ENCODE measurements around the gene FLT3LG. TPM values are rescaled to one million over a fixed set of nuclear protein-coding genes. Genes with fewer than 3 reads are reported as not detected.

The FLT3LG gene
- total RNA-seq, 1 experiment from 2014 or later, result 1.5 TPM

DNA sequence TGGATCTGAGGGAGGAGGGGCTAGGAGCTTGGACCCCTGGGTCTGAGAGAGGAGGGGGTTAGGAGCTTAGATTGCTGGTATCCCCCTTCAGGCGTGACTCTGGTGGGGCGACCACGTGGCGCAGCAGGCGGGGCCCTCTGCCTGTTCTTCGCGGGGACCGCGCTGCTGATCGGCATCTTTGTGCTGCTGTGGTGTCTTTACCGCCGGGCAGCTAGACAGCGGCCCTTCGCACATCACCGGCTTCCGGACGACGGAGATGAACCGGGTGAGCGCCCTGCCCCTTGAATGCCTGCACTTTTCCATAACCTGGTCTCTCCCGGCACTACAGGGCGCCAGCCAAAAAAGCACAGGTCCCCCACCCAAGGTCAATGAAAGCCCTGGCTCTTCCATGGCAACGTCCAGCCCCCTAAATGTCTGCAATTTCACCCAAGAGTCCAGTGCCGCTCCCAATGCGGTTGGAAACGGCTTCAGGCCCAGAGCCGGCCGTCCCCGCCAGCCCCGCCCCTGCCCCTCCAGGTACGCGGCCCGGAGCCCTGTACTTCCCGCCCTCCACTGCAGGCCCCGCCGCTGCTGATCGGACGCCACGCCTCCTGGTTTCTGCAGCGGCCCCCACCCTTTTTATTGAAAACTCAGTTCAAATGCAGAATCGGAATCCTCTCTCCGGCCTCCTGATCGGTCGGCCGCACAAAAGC is 46.0 kb upstream of the FLT3LG start:
- ATAC-seq (peak; percentile 75), DNase-seq (ENCODE audit: low read depth, low spot score) (no peak)
- H3K9me3 ChIP-seq (ENCODE audit: control insufficient read depth, insufficient read depth, low read depth, low read length), result no peaks in the 10 kb centered on the region
- H3K4me1 ChIP-seq (ENCODE audit: control insufficient read depth, insufficient read depth, low read length), result no peaks in the 10 kb centered on the region; the same call in 1 of the 2 replicates
- no peak overlapping the region for H3K27ac ChIP-seq (ENCODE audit: low read length)
- CTCF ChIA-PET, result no interaction called here
- H3K4me3 ChIP-seq (ENCODE audit: low read depth in 2 of 2, low read length in 2 of 2), result peak overlapping the region; percentile 15 to 28; a peak in 2 of 4 replicates
- intact Hi-C loops (cut with micrococcal nuclease; ENCODE audit: unreplicated experiment), result no loop called here
- POLR2A ChIA-PET, result no interaction called here
- H3K27me3 ChIP-seq (ENCODE audit: control insufficient read depth, insufficient read depth, low read length), result no peaks in the 10 kb centered on the region; the same call in 1 of the 2 replicates
- H3K36me3 ChIP-seq (ENCODE audit: control insufficient read depth, insufficient read depth, low read length), result no peaks in the 10 kb centered on the region
- no TSS peak for BruUV-seq (replicated peaks)
- TF ChIP-seq, protein P1, sequence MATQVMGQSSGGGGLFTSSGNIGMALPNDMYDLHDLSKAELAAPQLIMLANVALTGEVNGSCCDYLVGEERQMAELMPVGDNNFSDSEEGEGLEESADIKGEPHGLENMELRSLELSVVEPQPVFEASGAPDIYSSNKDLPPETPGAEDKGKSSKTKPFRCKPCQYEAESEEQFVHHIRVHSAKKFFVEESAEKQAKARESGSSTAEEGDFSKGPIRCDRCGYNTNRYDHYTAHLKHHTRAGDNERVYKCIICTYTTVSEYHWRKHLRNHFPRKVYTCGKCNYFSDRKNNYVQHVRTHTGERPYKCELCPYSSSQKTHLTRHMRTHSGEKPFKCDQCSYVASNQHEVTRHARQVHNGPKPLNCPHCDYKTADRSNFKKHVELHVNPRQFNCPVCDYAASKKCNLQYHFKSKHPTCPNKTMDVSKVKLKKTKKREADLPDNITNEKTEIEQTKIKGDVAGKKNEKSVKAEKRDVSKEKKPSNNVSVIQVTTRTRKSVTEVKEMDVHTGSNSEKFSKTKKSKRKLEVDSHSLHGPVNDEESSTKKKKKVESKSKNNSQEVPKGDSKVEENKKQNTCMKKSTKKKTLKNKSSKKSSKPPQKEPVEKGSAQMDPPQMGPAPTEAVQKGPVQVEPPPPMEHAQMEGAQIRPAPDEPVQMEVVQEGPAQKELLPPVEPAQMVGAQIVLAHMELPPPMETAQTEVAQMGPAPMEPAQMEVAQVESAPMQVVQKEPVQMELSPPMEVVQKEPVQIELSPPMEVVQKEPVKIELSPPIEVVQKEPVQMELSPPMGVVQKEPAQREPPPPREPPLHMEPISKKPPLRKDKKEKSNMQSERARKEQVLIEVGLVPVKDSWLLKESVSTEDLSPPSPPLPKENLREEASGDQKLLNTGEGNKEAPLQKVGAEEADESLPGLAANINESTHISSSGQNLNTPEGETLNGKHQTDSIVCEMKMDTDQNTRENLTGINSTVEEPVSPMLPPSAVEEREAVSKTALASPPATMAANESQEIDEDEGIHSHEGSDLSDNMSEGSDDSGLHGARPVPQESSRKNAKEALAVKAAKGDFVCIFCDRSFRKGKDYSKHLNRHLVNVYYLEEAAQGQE (IDR thresholded peaks at IDR 0.05; ENCODE audit: insufficient read depth in 1 of 2, low read depth in 2 of 2, low read length in 1 of 2), result no peak
- no peak for TF ChIP-seq POLR2AphosphoS5 (IDR thresholded peaks at IDR 0.05; ENCODE audit: low read depth, low read length)
- TF ChIP-seq TCF7L2 (IDR thresholded peaks at IDR 0.05; ENCODE audit: low read depth, low read length), result no peak
- TF ChIP-seq, protein P2, sequence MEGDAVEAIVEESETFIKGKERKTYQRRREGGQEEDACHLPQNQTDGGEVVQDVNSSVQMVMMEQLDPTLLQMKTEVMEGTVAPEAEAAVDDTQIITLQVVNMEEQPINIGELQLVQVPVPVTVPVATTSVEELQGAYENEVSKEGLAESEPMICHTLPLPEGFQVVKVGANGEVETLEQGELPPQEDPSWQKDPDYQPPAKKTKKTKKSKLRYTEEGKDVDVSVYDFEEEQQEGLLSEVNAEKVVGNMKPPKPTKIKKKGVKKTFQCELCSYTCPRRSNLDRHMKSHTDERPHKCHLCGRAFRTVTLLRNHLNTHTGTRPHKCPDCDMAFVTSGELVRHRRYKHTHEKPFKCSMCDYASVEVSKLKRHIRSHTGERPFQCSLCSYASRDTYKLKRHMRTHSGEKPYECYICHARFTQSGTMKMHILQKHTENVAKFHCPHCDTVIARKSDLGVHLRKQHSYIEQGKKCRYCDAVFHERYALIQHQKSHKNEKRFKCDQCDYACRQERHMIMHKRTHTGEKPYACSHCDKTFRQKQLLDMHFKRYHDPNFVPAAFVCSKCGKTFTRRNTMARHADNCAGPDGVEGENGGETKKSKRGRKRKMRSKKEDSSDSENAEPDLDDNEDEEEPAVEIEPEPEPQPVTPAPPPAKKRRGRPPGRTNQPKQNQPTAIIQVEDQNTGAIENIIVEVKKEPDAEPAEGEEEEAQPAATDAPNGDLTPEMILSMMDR (IDR thresholded peaks at IDR 0.05), result no peak
- TF ChIP-seq SIN3A (IDR thresholded peaks at IDR 0.05; ENCODE audit: borderline replicate concordance, insufficient read depth, low read depth, low read length), result no peak
- in situ Hi-C loops (cut with HindIII; ENCODE audit: low pct_unique_long_range_greater_than_20kb, low sequenced_read_pairs), result no loop called here

DNA sequence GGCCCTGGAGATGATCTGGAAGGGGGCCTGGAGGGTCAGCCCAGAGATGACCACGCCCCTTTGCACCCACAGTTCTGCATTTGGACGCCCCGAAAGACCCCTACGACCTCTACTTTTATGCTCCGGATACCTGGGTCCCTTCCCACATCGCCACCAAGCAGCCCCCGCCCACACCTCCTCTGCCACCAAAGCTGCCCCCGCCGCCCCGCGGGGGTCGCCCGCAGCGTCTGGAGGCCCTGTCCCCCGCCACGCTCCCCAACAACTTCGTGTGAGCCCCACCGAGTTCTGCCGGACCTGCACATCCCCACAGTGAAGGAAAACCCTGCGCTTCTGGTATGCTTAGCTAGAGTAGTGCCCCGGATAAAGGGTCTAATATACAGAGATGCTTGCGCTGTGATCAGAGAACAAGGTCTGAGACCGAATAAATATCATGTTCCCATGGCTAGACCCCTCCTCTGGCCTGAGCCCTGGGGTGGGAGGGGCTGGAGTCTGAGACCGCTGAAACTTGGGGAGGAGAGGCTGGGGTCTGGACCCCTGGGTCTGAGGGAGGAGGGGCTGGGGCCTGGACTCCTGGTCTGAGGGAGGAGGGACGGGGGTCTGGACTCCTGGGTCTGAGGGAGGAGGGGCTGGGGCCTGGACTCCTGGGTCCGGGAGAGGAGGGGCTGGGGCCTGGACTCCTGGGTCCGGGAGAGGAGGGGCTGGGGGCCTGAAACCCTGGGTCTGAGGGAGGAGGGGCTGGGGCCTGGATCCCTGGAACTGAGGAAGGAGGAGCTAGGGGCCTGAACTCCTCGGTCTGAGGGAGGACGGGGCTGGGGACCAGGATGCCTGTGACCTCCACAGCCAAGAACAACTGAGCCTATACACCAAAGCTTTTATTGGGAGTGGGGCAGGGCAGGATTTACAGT is 45.2 kb upstream of the FLT3LG start:
- ChIA-PET POLR2A (interaction anchor here (0.5 kb wide), 1 partner anchor 1081 kb away, joined by 10 read pairs; no protein-coding TSS in a partner anchor), CTCF (interaction anchor here (0.5 kb wide), 1 partner anchor 301 kb away, joined by 8 read pairs; no protein-coding TSS in a partner anchor)
- Histone ChIP-seq H3K36me3 (ENCODE audit: control insufficient read depth, insufficient read depth, low read length) (no peaks in the 10 kb centered on the region), H3K9me3 (ENCODE audit: control insufficient read depth, insufficient read depth, low read depth, low read length) (no peaks in the 10 kb centered on the region), H3K27me3 (ENCODE audit: control insufficient read depth, insufficient read depth, low read length) (no peaks in the 10 kb centered on the region; the same call in 1 of the 2 replicates), H3K4me3 (ENCODE audit: low read depth in 2 of 2, low read length in 2 of 2) (no peak overlapping the region), H3K4me1 (ENCODE audit: control insufficient read depth, insufficient read depth, low read length) (no peaks in the 10 kb centered on the region; the same call in 1 of the 2 replicates), H3K27ac (ENCODE audit: low read length) (no peak overlapping the region)
- no peak for TF ChIP-seq TCF7L2 (IDR thresholded peaks at IDR 0.05; ENCODE audit: low read depth, low read length)
- TF ChIP-seq, protein P1 (IDR thresholded peaks at IDR 0.05; ENCODE audit: insufficient read depth in 1 of 2, low read depth in 2 of 2, low read length in 1 of 2), result no peak
- TF ChIP-seq POLR2AphosphoS5 (IDR thresholded peaks at IDR 0.05; ENCODE audit: low read depth, low read length), result no peak
- in situ Hi-C loops (cut with HindIII; ENCODE audit: low pct_unique_long_range_greater_than_20kb, low sequenced_read_pairs), result no loop called here
- intact Hi-C loops (cut with micrococcal nuclease; ENCODE audit: unreplicated experiment), result no loop called here
- DNase-seq (ENCODE audit: low read depth, low spot score) (no peak), ATAC-seq (no peak)
- BruUV-seq (replicated peaks), result no TSS peak
